HG03108 (cell line): Measurements from ENCODE around the gene PTPRO.
A peak's percentile ranks its signal among the peaks of the same experiment; 100 is the strongest.

ENCODE experiments used
- ATAC-seq: cut with Tn5 transposase; IDR thresholded peaks from one replicate; pipeline ENCODE4 v1.9.1; 2021; ENCODE audit warnings: moderate library complexity; ENCODE audit not compliant: unreplicated experiment

Gene PTPRO

DNA sequence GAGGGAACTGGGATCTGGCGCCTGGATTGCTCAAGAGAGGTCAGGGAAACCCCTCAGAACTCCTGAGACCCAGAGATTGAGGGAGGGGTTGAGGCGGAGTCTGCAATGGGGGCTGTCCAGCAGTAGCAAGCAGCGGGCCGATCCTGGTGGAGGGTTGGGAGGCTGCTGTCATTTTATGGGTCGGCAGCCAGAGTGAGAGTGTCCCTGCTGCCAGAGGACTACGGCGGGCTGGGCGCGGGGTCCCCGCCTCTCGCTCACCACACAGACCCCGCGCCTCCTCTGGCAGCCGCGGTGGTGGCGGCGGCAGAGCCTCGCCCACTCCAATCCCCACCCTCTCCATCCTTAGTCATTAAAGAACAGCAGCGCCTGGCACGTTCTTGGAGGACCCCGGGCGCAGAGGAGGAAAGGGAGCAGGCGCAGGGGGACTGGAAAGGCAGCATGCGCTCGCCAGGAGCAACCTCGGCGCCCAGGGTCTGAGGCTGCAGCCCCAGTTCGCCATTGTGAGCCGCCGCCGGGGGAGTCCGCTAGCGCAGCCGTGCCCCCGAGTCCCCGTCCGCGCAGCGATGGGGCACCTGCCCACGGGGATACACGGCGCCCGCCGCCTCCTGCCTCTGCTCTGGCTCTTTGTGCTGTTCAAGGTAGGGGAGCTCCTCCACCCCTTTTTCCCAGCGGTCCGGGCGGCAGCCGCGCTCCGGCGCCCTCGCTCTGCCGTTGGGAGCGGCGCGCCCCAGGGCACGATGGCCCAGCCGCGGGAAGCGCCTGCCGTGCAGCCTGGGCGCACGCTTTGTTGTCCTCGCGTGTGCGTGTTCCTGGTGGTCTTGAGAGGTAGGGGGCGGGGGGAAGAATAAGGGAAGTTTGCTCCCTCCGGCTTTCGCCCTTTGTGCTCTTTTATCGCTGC, at the start of gene PTPRO:
Gene PTPRO (plus strand): TSS at position 345 of the 898 bp plus-strand sequence.
- ATAC-seq: no peak

- no peak for ATAC-seq
Measured at GRCh38 chr12:15273896-15274295, 48.4 kb upstream of the PTPRO start.

DNA sequence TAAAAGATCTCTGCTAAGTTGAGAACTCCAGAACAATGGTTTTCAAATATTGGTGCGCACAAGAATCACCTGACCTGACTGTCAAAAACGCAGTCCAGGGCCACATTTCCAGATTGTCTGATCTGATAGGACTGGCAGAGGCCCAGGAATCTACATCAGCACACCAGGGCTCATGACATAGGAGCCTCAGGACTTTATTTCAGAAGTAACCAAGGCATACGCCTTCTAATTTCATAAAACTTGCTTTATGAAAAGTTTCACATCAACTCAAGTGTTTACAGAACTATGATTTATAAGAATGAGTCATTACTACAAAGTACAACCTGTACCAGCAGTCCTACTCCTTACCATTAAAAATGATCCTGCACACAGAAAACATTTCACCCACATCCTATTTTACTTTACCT, 47.7 kb upstream of the PTPRO start:
- no peak for ATAC-seq

DNA sequence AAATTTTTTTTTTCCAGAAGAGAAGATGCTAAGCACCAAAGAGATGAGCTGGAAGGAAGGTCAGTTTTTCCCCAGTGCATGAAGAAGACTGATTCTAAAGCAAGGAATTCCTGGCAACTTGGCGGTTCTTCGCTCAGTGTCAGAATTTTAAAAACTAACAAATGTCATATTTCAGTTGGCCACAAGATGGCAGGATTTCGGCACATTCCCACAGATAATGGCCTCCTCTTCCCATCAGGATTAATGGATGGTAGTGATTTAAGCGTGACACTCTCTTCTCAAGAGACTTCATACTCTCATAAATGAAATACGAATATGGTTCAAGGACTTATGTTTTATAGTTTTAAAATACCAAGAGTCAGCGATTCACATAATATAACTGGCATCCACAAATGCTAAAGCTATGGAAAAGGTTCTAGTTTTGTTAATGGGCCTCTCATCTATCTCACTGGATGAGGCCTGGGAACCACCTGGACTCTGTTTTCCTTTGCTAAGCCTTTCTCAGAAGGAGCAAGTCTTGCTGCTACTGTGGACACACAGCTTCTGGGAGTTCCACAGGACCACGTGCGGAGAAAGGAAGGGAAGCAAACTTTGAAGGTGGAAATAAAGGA, 46.1 kb upstream of the PTPRO start:
- no peak for ATAC-seq

- peak; percentile 88 for ATAC-seq
Measured at GRCh38 chr12:15278816-15279658, 43.3 kb upstream of the PTPRO start.

DNA sequence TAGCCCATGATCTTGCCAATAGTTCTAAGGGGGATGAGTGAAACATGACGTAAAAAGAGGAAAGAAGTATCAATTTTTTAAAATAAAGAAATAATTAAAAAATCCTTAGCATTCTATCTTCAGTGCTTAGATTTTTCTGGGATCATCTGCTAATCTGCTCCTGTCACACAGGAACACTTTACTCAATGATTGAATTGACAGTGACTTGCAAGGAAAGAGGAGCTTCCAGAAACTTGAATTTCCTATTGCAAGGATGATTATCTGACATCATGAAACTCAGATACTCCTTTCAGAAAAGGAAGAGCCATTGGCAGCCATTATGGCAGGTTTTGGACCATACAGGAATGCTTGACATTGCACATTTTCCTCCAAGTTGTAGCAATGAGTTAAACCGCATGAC, 41.4 kb upstream of the PTPRO start:
- ATAC-seq: no peak

GRCh38 chr12:15289192-15289591, 33.1 kb upstream of the PTPRO start:
- no peak for ATAC-seq

DNA sequence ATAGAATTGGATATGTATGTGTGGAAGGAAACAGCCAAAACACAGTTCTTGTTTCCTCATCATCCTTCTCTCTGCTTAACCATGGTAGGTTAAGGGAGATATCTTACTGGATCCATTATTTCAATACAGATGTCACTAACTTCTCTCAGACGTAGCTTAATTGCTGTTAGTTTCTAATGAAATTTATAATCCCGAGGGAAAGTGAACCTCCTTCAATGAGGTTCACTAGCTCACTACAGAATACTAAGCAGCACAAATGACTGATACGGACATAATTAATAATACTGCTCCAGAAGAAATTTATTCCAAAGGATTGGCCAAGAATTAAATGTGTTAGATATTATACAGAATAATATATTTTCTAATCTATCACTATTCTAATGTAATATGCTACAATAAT, 28.6 kb upstream of the PTPRO start:
- ATAC-seq: no peak

- no peak for ATAC-seq
Measured at GRCh38 chr12:15299947-15300346, 22.4 kb upstream of the PTPRO start.

DNA sequence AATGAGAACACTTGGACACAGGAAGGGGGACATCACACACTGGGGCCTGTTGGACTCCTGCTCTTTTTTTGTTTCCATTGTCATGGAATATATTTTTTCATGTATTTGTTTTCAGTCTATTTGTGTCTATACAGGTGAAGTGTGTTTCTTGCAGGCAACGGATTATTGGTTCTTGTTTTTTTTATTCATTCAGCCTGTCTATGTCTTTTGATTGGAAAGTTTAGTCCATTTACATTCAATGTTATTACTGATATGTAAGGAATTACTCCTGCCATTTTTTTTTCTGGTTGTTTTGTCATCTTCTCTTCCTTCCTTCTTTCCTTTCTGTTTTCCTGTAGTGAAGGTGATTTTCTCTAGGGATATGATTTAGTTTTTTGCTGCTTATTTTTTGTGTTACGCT, 18.0 kb upstream of the PTPRO start:
- no peak for ATAC-seq

GRCh38 chr12:15306605-15307004, 15.7 kb upstream of the PTPRO start:
- no peak for ATAC-seq

- ATAC-seq: no peak
Measured at GRCh38 chr12:15307079-15307478, 15.2 kb upstream of the PTPRO start.

DNA sequence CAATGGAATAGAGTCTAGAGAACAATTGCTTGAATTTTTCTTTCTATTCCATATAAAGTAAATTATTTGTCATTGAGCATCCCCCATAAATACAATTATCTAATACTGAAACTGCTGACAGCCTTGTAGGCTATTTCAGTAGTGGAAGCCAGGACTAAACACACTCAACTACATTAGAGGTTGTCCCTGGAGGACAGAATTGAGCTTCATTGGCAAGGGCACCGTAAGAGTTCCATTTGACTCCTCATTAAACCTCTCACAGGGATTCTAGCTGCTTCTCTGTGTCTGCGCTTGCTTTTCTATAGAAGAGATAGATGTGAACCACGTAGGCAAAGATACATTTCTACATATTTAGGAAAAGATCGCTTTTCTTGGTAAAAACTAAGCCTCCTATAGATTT, 3.5 kb upstream of the PTPRO start:
- ATAC-seq: no peak

- ATAC-seq: no peak
Measured at GRCh38 chr12:15320881-15321280, 1.4 kb upstream of the PTPRO start.

- ATAC-seq: no peak
Measured at GRCh38 chr12:15323480-15323879, 1.2 kb downstream of the PTPRO start.

DNA sequence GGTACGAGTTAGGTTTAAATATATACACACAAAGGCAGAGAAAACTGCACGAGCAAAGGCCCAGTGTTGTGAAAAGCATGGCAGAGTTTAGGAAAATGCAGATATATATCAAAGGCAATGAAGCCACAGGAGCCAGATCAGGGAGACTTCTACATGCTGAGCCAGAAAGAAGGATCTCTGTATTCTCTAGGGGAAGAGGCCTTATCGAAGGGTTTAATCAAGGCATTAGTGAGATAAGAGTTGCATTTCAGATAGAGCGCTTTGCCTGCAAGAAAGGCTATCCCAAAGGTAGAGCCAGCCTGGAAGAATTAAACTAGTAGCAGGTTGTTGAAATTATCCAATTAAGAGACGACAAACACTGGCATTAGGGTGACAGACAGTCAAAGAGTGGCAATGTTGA, 7.6 kb downstream of the PTPRO start:
- no peak for ATAC-seq

GRCh38 chr12:15334225-15334624, 11.9 kb downstream of the PTPRO start:
- no peak for ATAC-seq

- ATAC-seq: no peak
Measured at GRCh38 chr12:15335959-15336358, 13.7 kb downstream of the PTPRO start.

DNA sequence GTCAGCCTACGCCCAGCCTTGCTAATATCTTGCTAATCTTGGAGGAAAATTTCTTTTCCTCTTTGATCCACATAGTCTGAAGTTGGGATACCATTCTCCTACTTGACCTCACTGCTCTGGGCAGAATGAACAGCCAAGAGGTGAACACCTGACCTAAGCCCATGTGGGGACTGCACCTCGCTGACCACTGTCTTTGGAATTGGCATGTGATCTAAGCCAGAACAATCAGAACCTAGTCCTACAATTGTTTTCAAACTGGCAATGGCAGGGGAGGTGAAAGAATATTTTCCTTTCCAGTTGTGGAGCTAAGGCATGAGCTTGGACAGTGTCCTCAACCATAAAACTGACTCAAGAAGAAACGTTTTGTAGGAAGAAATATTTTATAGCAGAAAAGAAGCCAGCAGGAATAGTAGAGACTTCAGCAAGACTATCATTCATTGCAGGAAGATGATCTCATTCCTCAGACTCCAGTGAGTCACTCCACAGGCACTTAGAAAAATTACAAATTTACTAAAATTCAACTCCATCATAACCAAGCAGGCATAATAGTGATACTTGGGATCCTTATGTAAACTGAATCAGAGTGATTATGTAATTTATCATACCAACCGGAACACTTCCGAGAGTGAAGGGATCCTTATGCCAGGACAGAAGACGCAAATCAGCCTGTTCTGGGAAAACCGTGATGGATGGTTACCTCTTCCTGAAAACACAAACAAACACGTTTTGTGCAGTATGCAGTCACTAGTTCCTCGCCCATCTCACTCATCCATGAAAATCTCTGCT, 14.7 kb downstream of the PTPRO start:
- no peak for ATAC-seq

DNA sequence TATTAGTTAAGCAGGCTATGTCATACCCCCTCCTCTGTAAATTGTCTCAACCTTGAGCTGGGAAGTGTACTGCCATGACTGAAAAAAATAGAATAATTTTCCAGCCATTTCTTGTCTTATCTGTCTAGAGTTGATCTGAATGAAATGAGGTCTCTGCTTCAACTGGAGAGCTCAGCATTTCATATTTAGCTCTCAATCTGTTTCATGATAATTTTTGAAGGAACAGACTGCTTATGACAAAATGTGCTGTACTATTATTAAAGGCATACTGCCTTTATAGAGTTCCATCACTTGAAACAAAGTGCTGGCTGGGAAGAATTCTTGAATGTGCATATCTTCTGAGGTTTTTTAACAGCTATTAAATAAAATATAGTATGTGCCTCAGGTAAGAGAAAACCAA, 19.1 kb downstream of the PTPRO start:
- ATAC-seq: no peak

DNA sequence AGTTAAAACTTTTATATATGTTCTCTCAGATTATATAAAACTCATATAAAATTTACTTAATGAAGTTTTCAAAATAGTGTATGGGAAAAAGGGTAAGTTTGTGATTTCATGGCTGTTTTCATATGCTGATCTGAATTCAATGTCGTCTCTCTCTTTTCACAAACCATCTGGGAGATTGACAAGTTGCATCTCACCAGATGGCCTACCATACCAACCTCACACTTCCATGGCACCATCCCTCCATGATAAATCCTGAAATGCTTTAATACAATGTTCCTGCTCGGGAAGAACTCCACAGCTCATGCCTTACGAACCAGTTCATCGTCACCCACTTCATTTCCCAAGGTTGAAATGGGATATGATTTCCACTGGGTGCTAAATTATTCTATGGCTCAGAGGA, 22.3 kb downstream of the PTPRO start:
- ATAC-seq: no peak
